H1 (cell line): Measurements from ENCODE around the gene BLTP1. TPM values are rescaled to one million over a fixed set of nuclear protein-coding genes. Genes with fewer than 3 reads are reported as not detected.

Experiments used
- MAFK ChIP-seq: IDR thresholded peaks from 2 replicates; pipeline ENCODE4 v1.6.1; 2012; ENCODE audit warnings: low read depth, mild to moderate bottlenecking, improper control_type of control experiment, low read length
- TCF12 ChIP-seq: IDR thresholded peaks from 2 replicates; pipeline ENCODE4 v1.6.1; 2011; ENCODE audit warnings: low read depth, mild to moderate bottlenecking, low read length
- polyA plus RNA-seq, 7 experiments: library from polyadenylated mRNA; depleted of rRNA in 3 of 7; stranded (reverse) in 5 of 7; unstranded in 2 of 7; fragments of >200 nt in 5 of 7; fragments of 200-250 nt in 2 of 7; gene quantifications; 1 replicate in 5 of 7; 2 replicates in 1 of 7; 4 replicates in 1 of 7; pipeline versions ENCODE4 v1.2.1 to v1.2.3, GENCODE V29; 2011 to 2013; ENCODE audit warnings: missing spikeins in 2 of 7, mixed read lengths in 2 of 7
- total RNA-seq: library from RNA; stranded (reverse); fragmentation: NEBNext Ultra II Directional; extraction: Animal tissue kit (Norgen Biotek cat#: 25700); gene quantifications from 2 replicates; pipeline ENCODE4 v1.2.1, GENCODE V29; 2021
- TF ChIP-seq, protein P1 (sequence below): fragments of 300-600 bp; sonication (generic); IDR thresholded peaks from 2 replicates; pipeline ENCODE4 v1.7.1; 2012; ENCODE audit warnings: low read length, moderate library complexity, mild to moderate bottlenecking, inconsistent platforms; ENCODE audit not compliant: insufficient replicate concordance
- TF ChIP-seq, protein P2 (sequence below): IDR thresholded peaks from 2 replicates; pipeline ENCODE4 v1.6.1; 2011; ENCODE audit warnings: low read depth, mild to moderate bottlenecking, low read length; ENCODE audit not compliant: insufficient read depth

The BLTP1 gene
- total and polyA plus RNA-seq, 2 of the 8 experiments (the other 6 are each of a cell fraction or from before 2014, with no cell fraction given), result 14.0 to 27.9 TPM

DNA sequence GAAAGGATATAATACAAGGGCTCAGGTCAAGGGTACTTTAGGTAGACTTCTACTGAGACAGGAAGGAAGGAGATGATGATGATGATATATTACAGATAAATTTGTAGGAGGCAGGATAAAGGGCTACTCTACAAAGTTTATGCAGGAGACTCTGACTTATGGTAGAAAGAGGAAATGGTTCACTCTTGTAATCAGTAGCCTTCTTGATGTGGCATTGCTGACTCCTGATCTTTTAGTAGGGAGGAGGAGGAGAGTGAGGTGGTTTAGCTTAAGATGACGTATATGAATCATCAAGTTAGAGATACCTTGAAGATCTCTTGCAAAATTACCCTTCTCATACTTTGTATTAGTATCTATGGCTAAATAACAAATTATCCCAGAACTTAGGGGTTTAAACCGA lies 4.7 kb downstream of the BLTP1 start (continued):
- TF ChIP-seq, protein P1, sequence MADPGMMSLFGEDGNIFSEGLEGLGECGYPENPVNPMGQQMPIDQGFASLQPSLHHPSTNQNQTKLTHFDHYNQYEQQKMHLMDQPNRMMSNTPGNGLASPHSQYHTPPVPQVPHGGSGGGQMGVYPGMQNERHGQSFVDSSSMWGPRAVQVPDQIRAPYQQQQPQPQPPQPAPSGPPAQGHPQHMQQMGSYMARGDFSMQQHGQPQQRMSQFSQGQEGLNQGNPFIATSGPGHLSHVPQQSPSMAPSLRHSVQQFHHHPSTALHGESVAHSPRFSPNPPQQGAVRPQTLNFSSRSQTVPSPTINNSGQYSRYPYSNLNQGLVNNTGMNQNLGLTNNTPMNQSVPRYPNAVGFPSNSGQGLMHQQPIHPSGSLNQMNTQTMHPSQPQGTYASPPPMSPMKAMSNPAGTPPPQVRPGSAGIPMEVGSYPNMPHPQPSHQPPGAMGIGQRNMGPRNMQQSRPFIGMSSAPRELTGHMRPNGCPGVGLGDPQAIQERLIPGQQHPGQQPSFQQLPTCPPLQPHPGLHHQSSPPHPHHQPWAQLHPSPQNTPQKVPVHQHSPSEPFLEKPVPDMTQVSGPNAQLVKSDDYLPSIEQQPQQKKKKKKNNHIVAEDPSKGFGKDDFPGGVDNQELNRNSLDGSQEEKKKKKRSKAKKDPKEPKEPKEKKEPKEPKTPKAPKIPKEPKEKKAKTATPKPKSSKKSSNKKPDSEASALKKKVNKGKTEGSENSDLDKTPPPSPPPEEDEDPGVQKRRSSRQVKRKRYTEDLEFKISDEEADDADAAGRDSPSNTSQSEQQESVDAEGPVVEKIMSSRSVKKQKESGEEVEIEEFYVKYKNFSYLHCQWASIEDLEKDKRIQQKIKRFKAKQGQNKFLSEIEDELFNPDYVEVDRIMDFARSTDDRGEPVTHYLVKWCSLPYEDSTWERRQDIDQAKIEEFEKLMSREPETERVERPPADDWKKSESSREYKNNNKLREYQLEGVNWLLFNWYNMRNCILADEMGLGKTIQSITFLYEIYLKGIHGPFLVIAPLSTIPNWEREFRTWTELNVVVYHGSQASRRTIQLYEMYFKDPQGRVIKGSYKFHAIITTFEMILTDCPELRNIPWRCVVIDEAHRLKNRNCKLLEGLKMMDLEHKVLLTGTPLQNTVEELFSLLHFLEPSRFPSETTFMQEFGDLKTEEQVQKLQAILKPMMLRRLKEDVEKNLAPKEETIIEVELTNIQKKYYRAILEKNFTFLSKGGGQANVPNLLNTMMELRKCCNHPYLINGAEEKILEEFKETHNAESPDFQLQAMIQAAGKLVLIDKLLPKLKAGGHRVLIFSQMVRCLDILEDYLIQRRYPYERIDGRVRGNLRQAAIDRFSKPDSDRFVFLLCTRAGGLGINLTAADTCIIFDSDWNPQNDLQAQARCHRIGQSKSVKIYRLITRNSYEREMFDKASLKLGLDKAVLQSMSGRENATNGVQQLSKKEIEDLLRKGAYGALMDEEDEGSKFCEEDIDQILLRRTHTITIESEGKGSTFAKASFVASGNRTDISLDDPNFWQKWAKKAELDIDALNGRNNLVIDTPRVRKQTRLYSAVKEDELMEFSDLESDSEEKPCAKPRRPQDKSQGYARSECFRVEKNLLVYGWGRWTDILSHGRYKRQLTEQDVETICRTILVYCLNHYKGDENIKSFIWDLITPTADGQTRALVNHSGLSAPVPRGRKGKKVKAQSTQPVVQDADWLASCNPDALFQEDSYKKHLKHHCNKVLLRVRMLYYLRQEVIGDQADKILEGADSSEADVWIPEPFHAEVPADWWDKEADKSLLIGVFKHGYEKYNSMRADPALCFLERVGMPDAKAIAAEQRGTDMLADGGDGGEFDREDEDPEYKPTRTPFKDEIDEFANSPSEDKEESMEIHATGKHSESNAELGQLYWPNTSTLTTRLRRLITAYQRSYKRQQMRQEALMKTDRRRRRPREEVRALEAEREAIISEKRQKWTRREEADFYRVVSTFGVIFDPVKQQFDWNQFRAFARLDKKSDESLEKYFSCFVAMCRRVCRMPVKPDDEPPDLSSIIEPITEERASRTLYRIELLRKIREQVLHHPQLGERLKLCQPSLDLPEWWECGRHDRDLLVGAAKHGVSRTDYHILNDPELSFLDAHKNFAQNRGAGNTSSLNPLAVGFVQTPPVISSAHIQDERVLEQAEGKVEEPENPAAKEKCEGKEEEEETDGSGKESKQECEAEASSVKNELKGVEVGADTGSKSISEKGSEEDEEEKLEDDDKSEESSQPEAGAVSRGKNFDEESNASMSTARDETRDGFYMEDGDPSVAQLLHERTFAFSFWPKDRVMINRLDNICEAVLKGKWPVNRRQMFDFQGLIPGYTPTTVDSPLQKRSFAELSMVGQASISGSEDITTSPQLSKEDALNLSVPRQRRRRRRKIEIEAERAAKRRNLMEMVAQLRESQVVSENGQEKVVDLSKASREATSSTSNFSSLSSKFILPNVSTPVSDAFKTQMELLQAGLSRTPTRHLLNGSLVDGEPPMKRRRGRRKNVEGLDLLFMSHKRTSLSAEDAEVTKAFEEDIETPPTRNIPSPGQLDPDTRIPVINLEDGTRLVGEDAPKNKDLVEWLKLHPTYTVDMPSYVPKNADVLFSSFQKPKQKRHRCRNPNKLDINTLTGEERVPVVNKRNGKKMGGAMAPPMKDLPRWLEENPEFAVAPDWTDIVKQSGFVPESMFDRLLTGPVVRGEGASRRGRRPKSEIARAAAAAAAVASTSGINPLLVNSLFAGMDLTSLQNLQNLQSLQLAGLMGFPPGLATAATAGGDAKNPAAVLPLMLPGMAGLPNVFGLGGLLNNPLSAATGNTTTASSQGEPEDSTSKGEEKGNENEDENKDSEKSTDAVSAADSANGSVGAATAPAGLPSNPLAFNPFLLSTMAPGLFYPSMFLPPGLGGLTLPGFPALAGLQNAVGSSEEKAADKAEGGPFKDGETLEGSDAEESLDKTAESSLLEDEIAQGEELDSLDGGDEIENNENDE, result no peak
- TF ChIP-seq TCF12 (no peak), MAFK (no peak)
- TF ChIP-seq, protein P2, sequence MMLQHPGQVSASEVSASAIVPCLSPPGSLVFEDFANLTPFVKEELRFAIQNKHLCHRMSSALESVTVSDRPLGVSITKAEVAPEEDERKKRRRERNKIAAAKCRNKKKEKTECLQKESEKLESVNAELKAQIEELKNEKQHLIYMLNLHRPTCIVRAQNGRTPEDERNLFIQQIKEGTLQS, result no peak
